Lower leg skin (tissue), 3 donors: ENCODE data around the gene MYLK4.

Source experiments
- CTCF ChIP-seq, 3 donors: fragments of 450-650 bp; IDR thresholded peaks; one replicate each; pipeline ENCODE4 v1.5.1; 2016; ENCODE audit warnings: antibody characterized with exemption in 3 of 3, mild to moderate bottlenecking in 3 of 3, moderate library complexity in 2 of 3
- POLR2A ChIP-seq, 2 donors: fragments of 450-650 bp; IDR thresholded peaks; one replicate each; pipeline ENCODE4 v1.6.1; 2016 to 2017; ENCODE audit warnings: antibody characterized with exemption in 2 of 2, mild to moderate bottlenecking in 1 of 2, moderate library complexity in 1 of 2

- no peak for TF ChIP-seq CTCF (IDR thresholded peaks at IDR 0.05)
- TF ChIP-seq POLR2A (IDR thresholded peaks at IDR 0.05): no peak
Observed at GRCh38 chr6:2655844-2656433, 94.8 kb downstream of the MYLK4 start.
